DMS153 treated with DMSO at 0.1 percent for 48 hours (cell line): ENCODE results near the gene NID2.

Source experiments
- DNase-seq: peaks from one replicate; lab custom pipeline; 2025; ENCODE audit not compliant: unreplicated experiment; lab: John Stamatoyannopoulos, UW

The NID2 gene

DNA sequence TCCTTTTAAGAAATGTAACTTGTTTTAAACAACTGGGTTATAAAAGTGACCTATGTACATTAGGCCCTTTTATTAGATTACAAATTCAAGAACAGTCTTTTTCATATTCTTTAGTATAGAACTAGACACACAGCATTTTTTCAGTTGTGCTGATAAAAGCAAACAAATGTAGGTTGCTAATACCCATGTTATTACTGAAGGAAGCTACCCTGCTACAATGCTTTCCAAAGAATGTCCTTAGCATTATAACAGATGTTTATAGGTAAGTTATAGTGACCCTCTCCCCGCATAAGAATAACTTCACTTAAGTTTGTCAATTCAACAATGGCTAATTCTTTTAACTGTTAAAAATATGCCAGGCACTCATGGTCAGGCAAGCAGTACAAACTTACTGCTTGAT is 61.6 kb downstream of the NID2 start:
- DNase-seq, result no peak

DNA sequence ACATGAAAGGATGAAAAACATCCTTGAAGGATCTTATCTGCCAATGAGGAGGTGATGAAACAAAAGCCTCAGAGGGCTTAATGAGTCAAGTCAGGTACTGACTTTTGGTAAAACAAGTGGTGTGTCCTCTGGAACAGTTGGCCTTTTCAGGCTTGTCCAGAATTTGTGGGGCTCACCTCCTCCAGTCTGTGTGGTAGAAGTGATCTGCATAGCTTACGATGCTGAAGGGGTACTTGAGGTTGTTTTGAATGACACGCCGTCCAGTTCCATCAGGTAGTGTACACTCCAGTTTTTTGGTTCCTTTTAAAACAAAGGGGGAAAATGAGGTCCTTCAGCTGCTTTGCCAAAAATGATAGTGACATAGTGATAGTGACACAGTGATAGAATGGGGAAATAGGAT is 62.5 kb downstream of the NID2 start:
- no peak for DNase-seq

DNA sequence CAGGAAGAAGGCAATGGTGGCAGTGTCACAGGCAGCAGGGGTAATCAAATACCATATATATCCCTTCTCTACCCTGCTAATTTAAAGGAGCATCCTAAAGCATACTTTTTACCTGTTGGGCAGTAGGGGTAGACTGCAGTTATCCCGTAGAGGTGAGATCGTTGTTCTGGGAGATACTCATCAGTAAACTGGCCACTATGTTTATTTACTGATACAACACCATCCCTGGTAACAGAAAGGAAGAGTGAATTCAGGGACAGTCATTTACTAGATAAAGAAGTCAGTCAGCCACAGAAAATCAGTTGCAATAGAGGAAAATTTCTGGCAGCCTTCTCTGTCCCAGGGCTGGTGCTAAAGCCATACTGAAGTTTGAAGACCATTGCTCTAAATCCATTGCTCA is 63.2 kb downstream of the NID2 start:
- DNase-seq, result no peak

DNA sequence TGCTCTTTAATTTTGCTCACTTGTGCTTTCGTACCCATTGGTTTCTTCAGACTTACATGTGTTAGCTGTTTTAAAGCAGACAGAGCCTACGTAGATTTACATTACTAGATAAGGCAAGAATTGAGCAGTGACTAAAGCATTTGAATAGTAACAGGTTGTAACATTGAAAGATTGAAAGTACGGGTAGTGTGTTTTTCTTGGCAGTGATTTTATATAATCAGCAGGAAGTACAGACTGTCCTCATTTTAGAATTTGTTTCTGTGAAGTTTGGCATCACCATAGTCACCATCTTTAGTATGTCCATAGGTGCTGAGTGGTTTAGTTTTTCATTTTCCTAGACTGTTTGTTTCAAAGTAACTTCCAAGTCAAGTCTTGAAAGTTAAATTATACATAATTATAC is 65.5 kb downstream of the NID2 start:
- DNase-seq, result no peak

DNA sequence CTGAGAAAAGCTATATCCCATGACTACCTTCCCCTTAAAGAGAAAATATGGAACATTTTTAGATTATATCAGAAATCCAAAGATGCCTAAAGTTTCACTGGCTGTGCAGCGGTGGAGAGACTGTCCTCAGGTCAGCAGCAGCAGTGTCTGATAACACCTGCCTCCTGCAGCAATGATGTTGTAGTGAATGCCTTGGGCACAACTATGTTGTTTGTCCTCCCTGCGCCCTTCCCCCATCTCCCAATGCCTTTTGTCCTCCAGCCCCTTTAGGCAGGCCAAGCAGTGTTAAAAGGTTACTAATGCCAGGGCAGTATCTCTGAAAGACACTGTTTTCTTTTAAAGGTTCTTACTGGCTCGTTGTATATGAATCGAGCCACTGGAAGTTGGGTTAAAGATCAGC is 66.3 kb downstream of the NID2 start:
- DNase-seq, result no peak

DNA sequence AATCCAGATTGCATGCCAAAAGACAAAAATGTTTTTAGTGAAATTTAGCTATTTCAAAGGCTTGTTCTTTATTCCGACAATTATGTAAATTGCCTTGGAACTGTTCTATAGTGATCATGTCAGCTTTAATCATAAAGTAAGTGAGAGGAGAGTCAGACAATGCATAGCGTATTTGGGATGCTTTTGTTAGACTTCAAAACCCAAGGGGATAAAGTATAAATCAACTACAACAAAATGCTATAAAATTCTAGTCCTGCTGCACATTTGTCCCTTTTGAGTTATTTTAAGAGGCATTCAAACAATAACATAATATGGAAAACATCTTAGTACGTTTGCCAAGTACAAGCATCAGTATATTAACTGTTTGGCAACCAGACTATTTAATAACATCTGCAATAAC is 68.2 kb downstream of the NID2 start:
- DNase-seq, result no peak

DNA sequence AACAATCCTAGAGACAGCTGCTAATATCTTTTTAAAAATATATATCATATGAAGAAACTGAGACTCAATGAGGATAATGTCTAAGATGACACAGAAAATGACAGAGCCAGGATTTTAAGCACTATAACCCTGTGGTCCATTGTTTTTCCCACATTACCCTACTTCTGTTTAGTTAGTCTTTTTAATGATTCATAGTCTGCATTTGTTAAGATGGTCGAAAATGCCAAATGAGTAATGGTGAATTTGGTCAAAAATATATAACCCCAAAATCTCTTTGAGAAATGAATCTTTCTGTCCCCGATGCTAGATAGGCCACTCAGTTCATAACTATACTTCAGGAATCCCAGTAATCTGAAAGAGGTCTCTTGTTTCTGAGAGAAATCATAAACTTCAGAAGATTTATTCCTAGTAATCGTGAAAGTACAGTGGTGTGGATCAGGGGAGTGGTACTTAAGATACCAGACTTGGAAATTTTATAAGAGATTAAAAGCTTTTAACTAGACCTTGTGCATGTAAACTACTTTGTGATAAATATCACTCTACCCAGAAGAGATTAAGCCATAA is 68.8 kb downstream of the NID2 start:
- DNase-seq, result no peak

DNA sequence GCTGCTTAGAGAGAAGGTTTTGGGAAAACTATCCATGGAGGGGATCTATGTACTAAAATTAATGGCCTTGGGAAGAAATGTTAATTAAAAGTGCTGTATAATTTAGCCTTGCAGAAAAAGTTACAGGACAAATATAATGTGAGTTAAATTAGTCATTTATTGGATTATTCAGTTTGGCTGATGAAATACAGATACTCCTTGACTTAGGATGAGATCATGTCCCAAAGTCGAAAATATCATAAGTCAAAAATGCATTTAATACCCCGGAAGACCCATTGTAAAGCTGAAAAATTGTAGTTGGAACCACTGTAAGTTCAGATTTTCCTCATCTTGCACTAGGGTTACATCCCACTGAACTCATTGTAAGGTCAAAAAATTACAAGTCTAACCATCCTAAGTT is 69.8 kb downstream of the NID2 start:
- DNase-seq, result no peak

DNA sequence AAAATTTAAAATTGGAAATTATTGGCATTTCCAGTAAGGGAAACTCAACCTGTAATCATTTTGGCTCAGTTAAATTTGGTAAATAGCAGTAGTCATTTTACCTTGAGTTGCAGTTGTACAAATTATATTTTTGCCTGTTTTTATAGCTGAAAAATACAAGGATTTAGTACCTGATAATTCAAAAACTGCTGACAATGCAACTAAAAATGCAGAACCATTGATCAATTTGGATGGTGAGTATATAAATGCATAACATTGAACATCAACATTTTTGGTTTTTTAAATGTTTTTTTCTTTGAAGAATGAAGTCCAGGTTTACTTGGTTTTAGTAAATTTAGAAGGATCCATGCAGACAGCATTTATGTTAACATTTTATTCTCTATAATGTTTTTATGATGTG is 70.5 kb downstream of the NID2 start:
- DNase-seq, result no peak

DNA sequence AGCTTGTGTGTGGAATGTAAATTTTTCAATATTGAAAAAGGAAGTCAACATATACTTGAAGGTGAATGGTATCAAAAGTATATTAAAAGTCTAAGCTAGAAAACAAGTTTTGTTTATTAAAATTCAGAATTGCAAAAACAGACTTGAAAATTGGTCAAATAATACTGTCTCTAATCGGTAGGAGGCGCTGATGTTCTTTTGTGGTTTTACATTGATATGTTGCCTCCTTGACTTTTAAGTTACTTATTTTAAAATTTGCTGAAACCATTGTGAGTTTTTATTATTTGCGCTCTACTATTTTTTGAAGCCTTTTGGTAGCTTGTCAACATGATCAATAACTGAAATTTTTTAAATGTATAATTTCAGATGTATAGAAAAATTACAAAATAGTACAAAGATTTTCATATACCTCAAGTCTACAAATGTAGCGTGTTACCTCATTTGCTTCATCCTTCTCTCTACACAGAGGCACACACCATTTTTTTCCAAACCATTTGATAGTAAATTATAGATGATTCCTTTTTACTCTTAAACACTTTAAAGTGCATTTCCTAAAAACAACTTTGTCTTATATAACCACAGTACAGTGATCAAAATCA is 72.6 kb downstream of the NID2 start:
- no peak for DNase-seq

DNA sequence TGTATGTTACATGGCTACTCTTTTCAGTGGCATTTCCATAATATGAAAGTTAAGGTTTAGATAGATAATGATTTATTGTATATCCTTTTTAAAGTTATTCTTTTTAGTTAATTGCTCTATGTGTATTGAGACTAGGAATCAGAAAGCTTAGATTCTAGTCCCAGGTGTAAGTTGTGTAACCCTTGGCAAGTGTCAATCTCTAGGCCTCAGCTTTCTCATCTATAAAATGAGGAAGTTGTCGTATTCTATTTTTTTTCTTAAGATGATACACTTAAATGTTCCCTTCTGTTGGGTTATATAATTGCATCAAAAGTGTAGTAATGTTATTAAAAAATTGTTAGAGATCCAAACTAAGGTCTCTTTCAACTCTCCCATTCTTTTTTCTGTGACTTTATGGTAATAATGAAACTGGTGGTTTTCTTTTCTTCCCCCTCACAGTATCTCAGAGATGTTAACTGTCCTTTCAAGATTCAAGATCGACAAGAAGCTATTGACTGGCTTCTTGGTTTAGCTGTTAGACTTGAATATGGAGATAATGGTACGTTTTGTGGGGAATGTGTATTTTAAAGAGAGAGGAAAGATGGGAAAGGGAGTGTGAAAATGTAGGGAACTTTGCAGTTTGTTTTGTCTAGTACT is 75.5 kb downstream of the NID2 start:
- no peak for DNase-seq

DNA sequence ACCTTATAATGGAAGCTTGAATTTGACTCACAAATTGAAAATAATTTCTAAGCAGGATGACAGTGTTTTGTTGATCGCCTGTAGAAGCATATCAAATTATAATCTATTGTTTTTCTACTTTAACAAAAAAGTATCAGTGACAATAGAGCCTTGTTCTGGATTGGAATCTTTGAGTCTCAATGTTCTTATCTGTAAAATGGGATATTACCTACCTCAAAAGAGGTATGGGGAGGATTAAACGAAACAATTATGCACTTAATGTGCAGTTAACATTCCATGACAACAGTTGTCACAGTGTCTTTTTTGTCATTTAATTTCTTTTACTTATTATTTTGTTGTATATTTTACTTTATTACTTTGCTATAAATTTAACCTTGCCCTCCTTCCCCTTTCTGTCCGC is 78.4 kb downstream of the NID2 start:
- DNase-seq, result no peak

DNA sequence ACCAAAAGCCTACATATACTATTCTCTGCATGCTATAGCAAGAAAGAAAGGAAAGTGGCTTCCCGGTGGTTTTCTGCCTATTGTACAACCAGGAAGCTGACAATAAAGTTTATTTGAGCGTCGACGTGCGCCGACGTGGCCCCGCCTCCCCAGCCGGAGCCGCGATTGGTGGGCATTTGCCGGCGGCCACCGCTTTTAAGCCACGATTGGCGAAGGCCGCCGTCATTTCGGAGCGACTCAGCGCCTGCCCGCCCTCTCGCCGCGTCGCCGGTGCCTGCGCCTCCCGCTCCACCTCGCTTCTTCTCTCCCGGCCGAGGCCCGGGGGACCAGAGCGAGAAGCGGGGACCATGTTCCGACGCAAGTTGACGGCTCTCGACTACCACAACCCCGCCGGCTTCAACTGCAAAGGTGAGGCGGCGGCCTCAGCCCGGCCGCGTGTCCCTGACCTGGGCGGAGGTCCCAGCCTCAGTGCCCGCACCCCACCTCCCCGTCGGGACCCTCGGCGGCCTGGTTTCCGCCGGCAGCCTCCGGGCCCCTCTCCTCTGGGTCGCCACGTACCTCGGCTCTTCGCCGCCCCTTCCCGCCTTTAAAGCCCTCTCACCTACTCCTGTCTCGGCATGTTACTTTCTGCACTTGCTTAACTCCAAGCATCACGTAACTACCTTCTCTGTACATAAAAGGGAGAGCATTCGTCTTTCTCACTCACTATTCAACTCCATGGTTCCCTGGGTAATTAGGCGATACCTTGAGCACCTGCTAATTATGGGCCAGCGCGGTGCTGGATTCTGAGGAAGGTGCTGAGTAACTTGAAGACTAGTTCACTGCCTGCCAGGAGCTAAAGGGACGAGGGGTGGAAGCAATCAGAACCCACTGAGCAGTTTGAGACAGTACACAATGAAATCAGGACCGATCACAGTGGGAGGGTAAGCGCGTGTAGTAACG is 79.3 kb downstream of the NID2 start, which contains the start of gene RTRAF:
Gene RTRAF, plus strand, starts transcription at position 254 of the 942 bp plus-strand sequence. Its CDS starts 94 bp downstream, at position 348.
- peak; percentile 90 for DNase-seq

DNA sequence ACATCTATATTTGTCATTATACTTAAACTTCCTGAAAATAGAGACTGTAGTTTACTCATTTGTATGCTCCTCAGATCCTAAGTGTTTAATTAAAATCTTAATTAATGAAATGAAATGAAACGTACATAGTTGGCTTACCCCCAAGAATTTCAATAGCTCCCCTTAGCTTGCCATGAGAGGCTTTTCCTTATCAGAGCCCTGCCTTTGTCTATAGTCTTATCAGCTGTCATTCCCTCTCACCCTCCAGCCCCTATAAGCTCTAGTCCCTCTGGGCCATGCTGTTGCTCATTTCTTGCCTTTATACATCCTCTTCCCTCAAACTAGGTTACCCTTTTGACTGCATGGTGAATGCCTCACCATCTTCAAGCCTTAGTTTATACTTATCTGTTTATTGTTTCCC is 80.6 kb downstream of the NID2 start:
- DNase-seq, result no peak

DNA sequence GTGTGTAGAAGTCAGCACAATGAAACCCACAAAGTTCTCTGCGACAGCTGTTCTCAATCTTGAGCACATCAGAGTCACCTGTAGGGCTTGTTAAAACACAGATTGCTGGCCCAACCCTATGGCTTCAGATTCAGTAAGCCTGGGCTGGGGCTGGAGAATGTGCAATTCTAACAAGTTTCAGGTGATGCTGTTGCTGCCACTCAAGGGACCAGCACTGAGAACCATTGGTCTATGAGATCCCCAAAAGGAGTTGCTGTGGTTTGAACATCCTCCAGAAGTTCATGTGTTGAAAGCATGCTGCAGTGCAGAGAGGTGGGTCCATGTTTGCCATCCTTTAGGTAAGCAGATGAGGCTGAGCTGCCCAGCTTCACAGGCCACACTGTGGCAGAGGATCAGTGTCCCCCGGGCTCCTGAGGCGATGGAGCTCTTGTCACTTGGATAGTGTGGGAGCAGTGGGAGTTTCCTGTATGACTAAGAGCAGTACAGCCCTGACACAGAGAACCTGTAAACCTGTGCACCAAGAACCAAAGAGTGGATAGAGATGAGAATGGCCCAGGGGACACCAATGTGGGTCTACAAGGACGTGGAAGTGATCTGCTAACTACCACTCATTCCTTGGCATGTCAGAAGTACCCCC is 87.5 kb downstream of the NID2 start:
- no peak for DNase-seq

DNA sequence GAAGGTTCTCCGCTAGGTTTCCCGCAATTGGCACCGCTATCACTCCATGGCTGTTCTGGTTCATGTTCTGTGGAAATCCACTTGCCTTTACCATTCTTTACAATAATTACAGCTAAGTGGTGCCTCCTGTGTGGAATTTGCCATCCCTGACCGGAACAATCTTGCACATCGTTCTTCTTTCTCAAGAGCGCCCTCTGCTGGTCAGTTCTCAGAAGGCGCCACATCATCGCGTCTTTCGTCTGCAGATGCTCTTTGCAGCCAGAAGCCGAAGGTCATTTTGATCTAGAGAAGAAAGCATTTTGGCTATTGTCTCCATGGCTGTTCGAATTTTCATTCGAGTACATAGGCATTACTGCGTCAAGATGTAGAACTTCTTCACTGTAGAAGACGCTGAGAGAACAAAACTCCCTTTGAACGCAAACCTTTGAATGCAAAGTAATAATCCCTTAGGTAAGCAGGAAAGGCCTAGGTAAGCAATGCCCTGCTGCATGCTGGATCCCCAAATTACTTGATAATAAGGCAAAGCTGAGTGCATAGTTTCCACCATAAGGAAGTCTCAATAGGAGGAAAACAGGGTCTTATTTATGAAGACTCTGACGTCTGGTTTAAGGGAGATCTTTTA is 89.7 kb downstream of the NID2 start:
- peak; percentile 80 for DNase-seq

DNA sequence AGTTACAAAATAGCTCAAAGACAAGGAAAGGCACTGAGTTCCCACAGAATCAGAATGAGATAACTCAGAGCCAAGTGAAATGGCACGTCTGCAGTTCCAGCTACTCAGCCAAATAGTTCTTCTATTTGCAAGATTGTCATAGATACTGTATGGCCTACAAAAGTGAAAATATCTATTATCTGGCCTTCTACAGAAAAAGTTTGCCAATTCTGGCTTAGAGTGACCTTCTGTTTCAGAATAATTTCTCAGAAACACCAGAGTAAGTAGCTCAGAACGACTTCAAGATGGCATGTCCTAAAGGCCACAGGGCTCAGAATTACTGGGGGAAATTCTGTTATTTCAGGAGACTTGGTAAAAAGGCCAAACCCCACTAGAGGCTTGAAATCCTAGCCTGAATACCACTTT is 90.2 kb downstream of the NID2 start:
- DNase-seq, result no peak

DNA sequence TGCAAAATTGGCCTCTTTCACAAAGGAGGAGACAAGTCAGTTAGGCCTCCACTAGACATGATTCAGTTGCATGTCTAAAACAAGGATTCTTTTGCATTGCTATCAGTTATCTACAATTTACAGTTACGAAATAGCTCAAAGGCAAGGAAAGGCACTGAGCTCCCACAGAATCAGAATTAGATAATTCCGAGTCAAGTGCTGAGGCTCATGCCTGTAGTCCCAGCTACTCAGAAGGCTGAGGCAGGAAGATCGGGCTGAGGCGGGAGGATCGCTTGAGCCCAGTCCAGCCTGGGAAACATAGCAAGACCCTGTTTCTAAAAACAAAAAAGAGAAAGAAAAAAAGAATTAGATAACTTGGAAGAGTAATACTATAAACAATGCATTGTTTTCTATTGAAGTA is 91.8 kb downstream of the NID2 start:
- no peak for DNase-seq

DNA sequence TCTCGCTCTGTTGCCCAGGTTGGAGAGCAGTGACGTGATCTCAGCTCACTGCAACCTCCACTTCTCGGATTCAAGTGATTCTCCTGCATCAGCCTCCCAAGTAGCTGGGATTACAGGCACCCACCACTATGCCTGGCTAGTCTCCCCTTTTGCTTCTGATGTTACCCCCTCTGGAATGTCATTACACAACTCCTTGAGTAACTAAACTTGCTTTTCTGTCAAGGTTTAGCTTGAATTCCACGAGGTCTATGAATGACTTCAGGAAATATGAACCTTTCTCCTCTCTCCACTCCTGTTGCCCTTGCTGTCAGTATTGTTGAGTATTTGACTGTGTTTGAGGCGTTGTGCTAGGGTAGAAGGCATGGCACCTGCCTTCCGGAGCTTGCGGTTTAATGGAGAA is 96.3 kb downstream of the NID2 start:
- no peak for DNase-seq

DNA sequence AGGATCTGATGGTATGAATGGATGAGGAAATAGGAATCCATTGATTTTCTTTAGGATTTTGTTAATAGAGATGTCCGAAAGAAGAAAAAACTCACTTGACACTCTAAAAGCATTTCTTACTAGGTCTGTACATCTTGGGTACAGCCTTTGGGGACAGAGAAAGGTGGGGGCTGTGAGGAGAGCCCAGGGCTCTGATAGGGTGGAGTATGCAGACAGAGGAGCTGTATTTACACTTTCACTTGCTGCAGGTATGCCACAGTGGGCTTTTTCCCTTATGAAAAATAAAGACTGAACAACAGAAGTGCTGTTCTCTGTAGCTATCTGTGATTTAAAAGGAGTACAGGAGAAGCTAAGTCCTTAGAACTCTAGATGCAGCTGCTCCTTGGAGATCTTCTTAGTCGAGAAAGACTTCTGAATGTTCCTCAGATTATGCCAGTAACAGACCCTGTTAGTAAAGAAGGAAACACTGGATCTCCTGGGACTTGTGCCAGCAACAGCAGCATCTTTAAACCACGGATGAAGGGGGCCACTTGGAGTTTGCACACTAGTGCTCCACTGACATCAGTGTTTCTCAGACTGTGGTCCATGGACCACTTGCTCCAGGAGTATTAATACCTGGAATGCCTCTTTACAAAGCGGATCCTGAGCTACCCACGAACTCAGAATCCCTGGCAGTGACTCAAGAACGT is 98.9 kb downstream of the NID2 start:
- DNase-seq, result no peak
